ENCODE results near the gene PIP4K2C.
"Not testable (repeated sequence)": the region's sequence is repeated elsewhere in the genome, so short reads cannot be mapped to it uniquely, and the experiment has no call there.

PIP4K2C gene

GRCh38 chr12:57616383-57617101 is 25.6 kb downstream of the PIP4K2C start:
- H3K36me3 ChIP-seq (ENCODE audit: insufficient read depth, low read length), result no peaks in the 10 kb centered on the region
- no peak for DNase-seq
- no peaks in the 10 kb centered on the region for H3K79me2 ChIP-seq (ENCODE audit: insufficient read depth, low read length)
- TF ChIP-seq EZH2 (IDR thresholded peaks at IDR 0.05; ENCODE audit: borderline replicate concordance, low read depth, low read length, severe bottlenecking) (no peak), CTCF (IDR thresholded peaks at IDR 0.05; ENCODE audit: borderline replicate concordance, extremely low read depth, low read length, poor library complexity, severe bottlenecking) (no peak)
- H3K4me1 ChIP-seq (ENCODE audit: insufficient read depth, low read length), result no peaks in the 10 kb centered on the region
- peaks cover 44% of the 10 kb centered on the region for H3K27me3 ChIP-seq (ENCODE audit: insufficient read depth, low read length, poor library complexity)
- peaks cover 3% of the 10 kb centered on the region; the same call in 1 of the 2 replicates for H4K20me1 ChIP-seq (ENCODE audit: insufficient read depth, low read length)
- no peaks in the 10 kb centered on the region for H3K9me3 ChIP-seq (ENCODE audit: insufficient read depth, low read length, severe bottlenecking)
- no peak overlapping the region for H3K27ac ChIP-seq (ENCODE audit: low read length)
- no peak for ATAC-seq (ENCODE audit: insufficient read depth, low read depth)
- no peak overlapping the region for H2AFZ ChIP-seq (ENCODE audit: low read depth, low read length)
- no peak overlapping the region for H3K9ac ChIP-seq (ENCODE audit: low read depth, low read length)
- no peak overlapping the region for H3K4me2 ChIP-seq (ENCODE audit: insufficient read depth, low read length)
- no peak overlapping the region for H3K4me3 ChIP-seq (ENCODE audit: low read depth in 1 of 2, low read length in 2 of 2)

- peaks cover 42% of the 10 kb centered on the region for H3K27me3 ChIP-seq (ENCODE audit: insufficient read depth, low read length, poor library complexity)
- no peaks in the 10 kb centered on the region for H3K4me1 ChIP-seq (ENCODE audit: insufficient read depth, low read length)
- peaks cover 3% of the 10 kb centered on the region; the same call in 1 of the 2 replicates for H4K20me1 ChIP-seq (ENCODE audit: insufficient read depth, low read length)
- H3K4me2 ChIP-seq (ENCODE audit: insufficient read depth, low read length), result no peak overlapping the region
- TF ChIP-seq CTCF (IDR thresholded peaks at IDR 0.05; ENCODE audit: borderline replicate concordance, extremely low read depth, low read length, poor library complexity, severe bottlenecking) (no peak), EZH2 (IDR thresholded peaks at IDR 0.05; ENCODE audit: borderline replicate concordance, low read depth, low read length, severe bottlenecking) (no peak)
- no peak overlapping the region for H3K4me3 ChIP-seq (ENCODE audit: low read depth in 1 of 2, low read length in 2 of 2)
- no peaks in the 10 kb centered on the region for H3K79me2 ChIP-seq (ENCODE audit: insufficient read depth, low read length)
- H3K9ac ChIP-seq (ENCODE audit: low read depth, low read length), result no peak overlapping the region
- DNase-seq (no peak), ATAC-seq (ENCODE audit: insufficient read depth, low read depth) (no peak)
- H2AFZ ChIP-seq (ENCODE audit: low read depth, low read length), result no peak overlapping the region
- H3K9me3 ChIP-seq (ENCODE audit: insufficient read depth, low read length, severe bottlenecking), result no peaks in the 10 kb centered on the region
- H3K36me3 ChIP-seq (ENCODE audit: insufficient read depth, low read length), result no peaks in the 10 kb centered on the region
- no peak overlapping the region for H3K27ac ChIP-seq (ENCODE audit: low read length)
Observed at GRCh38 chr12:57617942-57618341, 26.9 kb downstream of the PIP4K2C start.

- H3K36me3 ChIP-seq (ENCODE audit: insufficient read depth, low read length); H3K9ac ChIP-seq (ENCODE audit: low read depth, low read length); H3K27ac ChIP-seq (ENCODE audit: low read length); DNase-seq; ATAC-seq (ENCODE audit: insufficient read depth, low read depth); H3K4me2 ChIP-seq (ENCODE audit: insufficient read depth, low read length); H4K20me1 ChIP-seq (ENCODE audit: insufficient read depth, low read length); H2AFZ ChIP-seq (ENCODE audit: low read depth, low read length); H3K79me2 ChIP-seq (ENCODE audit: insufficient read depth, low read length); H3K4me3 ChIP-seq (ENCODE audit: low read depth in 1 of 2, low read length in 2 of 2); H3K9me3 ChIP-seq (ENCODE audit: insufficient read depth, low read length, severe bottlenecking); H3K4me1 ChIP-seq (ENCODE audit: insufficient read depth, low read length): not testable (repeated sequence)
- peaks cover 37% of the 10 kb centered on the region for H3K27me3 ChIP-seq (ENCODE audit: insufficient read depth, low read length, poor library complexity)
Observed at GRCh38 chr12:57618431-57618830, 27.4 kb downstream of the PIP4K2C start.

- Histone ChIP-seq H3K4me2 (ENCODE audit: insufficient read depth, low read length) (no peak overlapping the region), H3K27ac (ENCODE audit: low read length) (no peak overlapping the region), H4K20me1 (ENCODE audit: insufficient read depth, low read length) (peaks cover 3% of the 10 kb centered on the region; the same call in 1 of the 2 replicates), H3K4me3 (ENCODE audit: low read depth in 1 of 2, low read length in 2 of 2) (no peak overlapping the region), H3K27me3 (ENCODE audit: insufficient read depth, low read length, poor library complexity) (peaks cover 36% of the 10 kb centered on the region), H2AFZ (ENCODE audit: low read depth, low read length) (no peak overlapping the region), H3K79me2 (ENCODE audit: insufficient read depth, low read length) (no peaks in the 10 kb centered on the region), H3K36me3 (ENCODE audit: insufficient read depth, low read length) (no peaks in the 10 kb centered on the region), H3K9ac (ENCODE audit: low read depth, low read length) (no peak overlapping the region), H3K9me3 (ENCODE audit: insufficient read depth, low read length, severe bottlenecking) (no peaks in the 10 kb centered on the region), H3K4me1 (ENCODE audit: insufficient read depth, low read length) (no peaks in the 10 kb centered on the region)
- no peak for DNase-seq
- TF ChIP-seq CTCF (IDR thresholded peaks at IDR 0.05; ENCODE audit: borderline replicate concordance, extremely low read depth, low read length, poor library complexity, severe bottlenecking) (no peak), EZH2 (IDR thresholded peaks at IDR 0.05; ENCODE audit: borderline replicate concordance, low read depth, low read length, severe bottlenecking) (no peak)
- no peak for ATAC-seq (ENCODE audit: insufficient read depth, low read depth)
Observed at GRCh38 chr12:57618966-57619433, 28.0 kb downstream of the PIP4K2C start.
